ENCODE results near the gene ECHDC3. TPM values are rescaled to one million over a fixed set of nuclear protein-coding genes. Genes with fewer than 3 reads are reported as not detected.

ECHDC3 gene
- total RNA-seq, 1 donor, result 1.3 TPM

- H3K4me3 ChIP-seq (ENCODE audit: low read depth, low read length), result no peak overlapping the region
- TF ChIP-seq CTCF (IDR thresholded peaks at IDR 0.05; ENCODE audit: insufficient read depth, low read depth, low read length), result no peak
- DNase-seq (ENCODE audit: low read depth), result no peak
Measured at GRCh38 chr10:11699550-11700097, 42.6 kb upstream of the ECHDC3 start.

- no peak for DNase-seq (ENCODE audit: low read depth)
- no peak for TF ChIP-seq CTCF (IDR thresholded peaks at IDR 0.05; ENCODE audit: insufficient read depth, low read depth, low read length)
- no peak overlapping the region for H3K4me3 ChIP-seq (ENCODE audit: low read depth, low read length)
Measured at GRCh38 chr10:11700539-11700938, 41.6 kb upstream of the ECHDC3 start.

- H3K4me3 ChIP-seq (ENCODE audit: low read depth, low read length), result no peak overlapping the region
- DNase-seq (ENCODE audit: low read depth), result no peak
- TF ChIP-seq CTCF (IDR thresholded peaks at IDR 0.05; ENCODE audit: insufficient read depth, low read depth, low read length), result no peak
Measured at GRCh38 chr10:11701451-11702095, 40.6 kb upstream of the ECHDC3 start.

GRCh38 chr10:11702264-11702663 is 39.9 kb upstream of the ECHDC3 start:
- no peak for TF ChIP-seq CTCF (IDR thresholded peaks at IDR 0.05; ENCODE audit: insufficient read depth, low read depth, low read length)
- no peak for DNase-seq (ENCODE audit: low read depth)
- H3K4me3 ChIP-seq (ENCODE audit: low read depth, low read length), result no peak overlapping the region

GRCh38 chr10:11704092-11704491 is 38.1 kb upstream of the ECHDC3 start:
- TF ChIP-seq CTCF (IDR thresholded peaks at IDR 0.05; ENCODE audit: insufficient read depth, low read depth, low read length), result no peak
- DNase-seq (ENCODE audit: low read depth), result no peak
- H3K4me3 ChIP-seq (ENCODE audit: low read depth, low read length), result no peak overlapping the region

GRCh38 chr10:11705722-11706121 is 36.5 kb upstream of the ECHDC3 start:
- no peak overlapping the region for H3K4me3 ChIP-seq (ENCODE audit: low read depth, low read length)
- TF ChIP-seq CTCF (IDR thresholded peaks at IDR 0.05; ENCODE audit: insufficient read depth, low read depth, low read length), result no peak
- peak; percentile 61 for DNase-seq (ENCODE audit: low read depth)

Data from fibroblast of villous mesenchyme (primary cell).